WTC11 (cell line): ENCODE measurements around the gene C15orf39.

Source experiments
- TEAD4 ChIP-seq: sonication (generic); formaldehyde crosslinking; IDR thresholded peaks from 2 replicates; pipeline ENCODE4 v1.8.0; 2022; ENCODE audit warnings: mild to moderate bottlenecking, missing genetic modification reagents
- TF ChIP-seq, protein P1 (sequence below): fragments of 200-600 bp; IDR thresholded peaks from 2 replicates; pipeline ENCODE4 v1.8.0; 2022; ENCODE audit warnings: antibody characterized with exemption

DNA sequence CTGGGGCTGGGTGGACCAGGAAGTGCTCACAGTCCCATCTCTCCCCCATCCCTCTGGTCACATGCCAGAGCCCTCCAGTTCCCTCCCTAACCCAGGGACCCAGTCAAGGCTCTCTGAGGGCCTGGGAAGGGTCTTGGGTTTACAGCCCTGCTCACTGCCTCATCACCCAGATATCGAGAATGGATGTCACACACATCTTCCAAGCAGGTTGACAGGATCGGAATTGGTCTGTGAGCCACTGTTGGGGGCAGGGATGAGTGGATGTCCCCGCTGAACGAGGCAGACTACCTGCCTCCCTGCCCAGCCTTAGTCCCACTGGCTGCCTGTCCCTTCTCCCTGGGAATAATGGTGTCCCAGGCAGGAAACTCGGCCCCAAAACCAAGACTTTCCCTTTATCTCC, 36.5 kb downstream of the C15orf39 start:
- TF ChIP-seq TEAD4 (CRISPR knock-in tag): no peak
- TF ChIP-seq, protein P1, sequence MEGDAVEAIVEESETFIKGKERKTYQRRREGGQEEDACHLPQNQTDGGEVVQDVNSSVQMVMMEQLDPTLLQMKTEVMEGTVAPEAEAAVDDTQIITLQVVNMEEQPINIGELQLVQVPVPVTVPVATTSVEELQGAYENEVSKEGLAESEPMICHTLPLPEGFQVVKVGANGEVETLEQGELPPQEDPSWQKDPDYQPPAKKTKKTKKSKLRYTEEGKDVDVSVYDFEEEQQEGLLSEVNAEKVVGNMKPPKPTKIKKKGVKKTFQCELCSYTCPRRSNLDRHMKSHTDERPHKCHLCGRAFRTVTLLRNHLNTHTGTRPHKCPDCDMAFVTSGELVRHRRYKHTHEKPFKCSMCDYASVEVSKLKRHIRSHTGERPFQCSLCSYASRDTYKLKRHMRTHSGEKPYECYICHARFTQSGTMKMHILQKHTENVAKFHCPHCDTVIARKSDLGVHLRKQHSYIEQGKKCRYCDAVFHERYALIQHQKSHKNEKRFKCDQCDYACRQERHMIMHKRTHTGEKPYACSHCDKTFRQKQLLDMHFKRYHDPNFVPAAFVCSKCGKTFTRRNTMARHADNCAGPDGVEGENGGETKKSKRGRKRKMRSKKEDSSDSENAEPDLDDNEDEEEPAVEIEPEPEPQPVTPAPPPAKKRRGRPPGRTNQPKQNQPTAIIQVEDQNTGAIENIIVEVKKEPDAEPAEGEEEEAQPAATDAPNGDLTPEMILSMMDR: no peak
